Measurements from ENCODE around the gene SHH. TPM values are rescaled to one million over a fixed set of nuclear protein-coding genes. Genes with fewer than 3 reads are reported as not detected.

Gene SHH
- total and polyA plus RNA-seq, 2 experiments from 2014 or later: not detected

DNA sequence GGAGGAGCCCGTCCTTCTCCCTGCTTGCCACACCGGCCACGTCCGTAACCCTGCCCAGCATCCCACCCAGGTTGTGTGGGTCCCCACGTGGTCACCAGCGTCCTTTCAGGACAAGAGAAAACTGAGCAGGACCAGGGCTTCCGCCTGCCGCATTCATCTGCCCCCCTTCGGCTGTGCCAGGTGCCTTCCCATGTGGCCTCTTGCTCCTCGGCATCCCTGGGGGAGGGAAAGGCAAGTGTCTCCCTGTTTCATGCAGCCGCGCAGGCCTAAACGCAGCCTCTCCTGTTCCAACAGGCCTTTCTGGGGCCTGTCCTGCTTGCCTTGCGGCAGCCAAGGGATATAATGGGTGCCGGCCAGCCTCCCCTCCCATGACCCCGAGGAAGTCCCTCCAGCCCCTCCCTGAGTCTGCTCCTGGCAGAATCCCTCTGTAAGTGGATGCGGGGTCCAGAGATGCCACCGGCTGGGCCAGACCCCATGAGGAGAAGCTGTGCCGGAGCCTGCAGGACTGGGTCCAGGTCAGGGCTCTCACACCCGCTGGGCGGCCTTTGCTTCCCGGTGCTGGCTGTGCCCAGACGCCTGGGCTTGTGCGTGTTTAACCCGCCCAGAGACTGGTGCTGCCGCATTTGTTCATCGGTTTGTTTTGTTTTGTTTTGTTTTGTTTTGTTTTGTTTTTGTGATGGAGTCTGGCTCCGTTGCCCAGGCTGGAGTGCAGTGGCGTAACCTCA lies 23.1 kb downstream of the SHH start:
- H3K36me3 ChIP-seq (ENCODE audit: insufficient read depth): no peaks in the 10 kb centered on the region
- no peak overlapping the region for H3K4me3 ChIP-seq
- no peaks in the 10 kb centered on the region for H3K79me2 ChIP-seq (replicated peaks; ENCODE audit: insufficient read depth)
- TF ChIP-seq, protein P1, sequence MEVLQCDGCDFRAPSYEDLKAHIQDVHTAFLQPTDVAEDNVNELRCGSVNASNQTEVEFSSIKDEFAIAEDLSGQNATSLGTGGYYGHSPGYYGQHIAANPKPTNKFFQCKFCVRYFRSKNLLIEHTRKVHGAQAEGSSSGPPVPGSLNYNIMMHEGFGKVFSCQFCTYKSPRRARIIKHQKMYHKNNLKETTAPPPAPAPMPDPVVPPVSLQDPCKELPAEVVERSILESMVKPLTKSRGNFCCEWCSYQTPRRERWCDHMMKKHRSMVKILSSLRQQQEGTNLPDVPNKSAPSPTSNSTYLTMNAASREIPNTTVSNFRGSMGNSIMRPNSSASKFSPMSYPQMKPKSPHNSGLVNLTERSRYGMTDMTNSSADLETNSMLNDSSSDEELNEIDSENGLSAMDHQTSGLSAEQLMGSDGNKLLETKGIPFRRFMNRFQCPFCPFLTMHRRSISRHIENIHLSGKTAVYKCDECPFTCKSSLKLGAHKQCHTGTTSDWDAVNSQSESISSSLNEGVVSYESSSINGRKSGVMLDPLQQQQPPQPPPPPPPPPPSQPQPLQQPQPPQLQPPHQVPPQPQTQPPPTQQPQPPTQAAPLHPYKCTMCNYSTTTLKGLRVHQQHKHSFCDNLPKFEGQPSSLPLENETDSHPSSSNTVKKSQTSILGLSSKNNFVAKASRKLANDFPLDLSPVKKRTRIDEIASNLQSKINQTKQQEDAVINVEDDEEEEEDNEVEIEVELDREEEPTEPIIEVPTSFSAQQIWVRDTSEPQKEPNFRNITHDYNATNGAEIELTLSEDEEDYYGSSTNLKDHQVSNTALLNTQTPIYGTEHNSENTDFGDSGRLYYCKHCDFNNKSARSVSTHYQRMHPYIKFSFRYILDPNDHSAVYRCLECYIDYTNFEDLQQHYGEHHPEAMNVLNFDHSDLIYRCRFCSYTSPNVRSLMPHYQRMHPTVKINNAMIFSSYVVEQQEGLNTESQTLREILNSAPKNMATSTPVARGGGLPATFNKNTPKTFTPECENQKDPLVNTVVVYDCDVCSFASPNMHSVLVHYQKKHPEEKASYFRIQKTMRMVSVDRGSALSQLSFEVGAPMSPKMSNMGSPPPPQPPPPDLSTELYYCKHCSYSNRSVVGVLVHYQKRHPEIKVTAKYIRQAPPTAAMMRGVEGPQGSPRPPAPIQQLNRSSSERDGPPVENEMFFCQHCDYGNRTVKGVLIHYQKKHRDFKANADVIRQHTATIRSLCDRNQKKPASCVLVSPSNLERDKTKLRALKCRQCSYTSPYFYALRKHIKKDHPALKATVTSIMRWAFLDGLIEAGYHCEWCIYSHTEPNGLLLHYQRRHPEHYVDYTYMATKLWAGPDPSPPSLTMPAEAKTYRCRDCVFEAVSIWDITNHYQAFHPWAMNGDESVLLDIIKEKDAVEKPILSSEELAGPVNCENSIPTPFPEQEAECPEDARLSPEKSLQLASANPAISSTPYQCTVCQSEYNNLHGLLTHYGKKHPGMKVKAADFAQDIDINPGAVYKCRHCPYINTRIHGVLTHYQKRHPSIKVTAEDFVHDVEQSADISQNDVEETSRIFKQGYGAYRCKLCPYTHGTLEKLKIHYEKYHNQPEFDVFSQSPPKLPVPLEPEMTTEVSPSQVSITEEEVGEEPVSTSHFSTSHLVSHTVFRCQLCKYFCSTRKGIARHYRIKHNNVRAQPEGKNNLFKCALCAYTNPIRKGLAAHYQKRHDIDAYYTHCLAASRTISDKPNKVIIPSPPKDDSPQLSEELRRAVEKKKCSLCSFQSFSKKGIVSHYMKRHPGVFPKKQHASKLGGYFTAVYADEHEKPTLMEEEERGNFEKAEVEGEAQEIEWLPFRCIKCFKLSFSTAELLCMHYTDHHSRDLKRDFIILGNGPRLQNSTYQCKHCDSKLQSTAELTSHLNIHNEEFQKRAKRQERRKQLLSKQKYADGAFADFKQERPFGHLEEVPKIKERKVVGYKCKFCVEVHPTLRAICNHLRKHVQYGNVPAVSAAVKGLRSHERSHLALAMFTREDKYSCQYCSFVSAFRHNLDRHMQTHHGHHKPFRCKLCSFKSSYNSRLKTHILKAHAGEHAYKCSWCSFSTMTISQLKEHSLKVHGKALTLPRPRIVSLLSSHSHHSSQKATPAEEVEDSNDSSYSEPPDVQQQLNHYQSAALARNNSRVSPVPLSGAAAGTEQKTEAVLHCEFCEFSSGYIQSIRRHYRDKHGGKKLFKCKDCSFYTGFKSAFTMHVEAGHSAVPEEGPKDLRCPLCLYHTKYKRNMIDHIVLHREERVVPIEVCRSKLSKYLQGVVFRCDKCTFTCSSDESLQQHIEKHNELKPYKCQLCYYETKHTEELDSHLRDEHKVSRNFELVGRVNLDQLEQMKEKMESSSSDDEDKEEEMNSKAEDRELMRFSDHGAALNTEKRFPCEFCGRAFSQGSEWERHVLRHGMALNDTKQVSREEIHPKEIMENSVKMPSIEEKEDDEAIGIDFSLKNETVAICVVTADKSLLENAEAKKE (CRISPR knock-in tag; IDR thresholded peaks at IDR 0.05): no peak
- TF ChIP-seq CREB1 (CRISPR knock-in tag; IDR thresholded peaks at IDR 0.05; ENCODE audit: low read depth): no peak
- no peak for TF ChIP-seq EZH2phosphoT487 (IDR thresholded peaks at IDR 0.05; ENCODE audit: unreplicated experiment)
- no peak for TF ChIP-seq EZH2 (IDR thresholded peaks at IDR 0.05; ENCODE audit: low read depth, unreplicated experiment)
- no peak for TF ChIP-seq POLR2AphosphoS5 (IDR thresholded peaks at IDR 0.05; ENCODE audit: low read depth)
- TF ChIP-seq CTCF (conservative IDR thresholded peaks at IDR 0.05; ENCODE audit: low read depth in 2 of 2): no peak
- TF ChIP-seq STAT1 (IDR thresholded peaks at IDR 0.05; ENCODE audit: unreplicated experiment): no peak
- no peak for TF ChIP-seq ZNF331 (CRISPR knock-in tag; IDR thresholded peaks at IDR 0.05; ENCODE audit: low read depth)
- TF ChIP-seq, protein P2, sequence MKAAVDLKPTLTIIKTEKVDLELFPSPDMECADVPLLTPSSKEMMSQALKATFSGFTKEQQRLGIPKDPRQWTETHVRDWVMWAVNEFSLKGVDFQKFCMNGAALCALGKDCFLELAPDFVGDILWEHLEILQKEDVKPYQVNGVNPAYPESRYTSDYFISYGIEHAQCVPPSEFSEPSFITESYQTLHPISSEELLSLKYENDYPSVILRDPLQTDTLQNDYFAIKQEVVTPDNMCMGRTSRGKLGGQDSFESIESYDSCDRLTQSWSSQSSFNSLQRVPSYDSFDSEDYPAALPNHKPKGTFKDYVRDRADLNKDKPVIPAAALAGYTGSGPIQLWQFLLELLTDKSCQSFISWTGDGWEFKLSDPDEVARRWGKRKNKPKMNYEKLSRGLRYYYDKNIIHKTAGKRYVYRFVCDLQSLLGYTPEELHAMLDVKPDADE (IDR thresholded peaks at IDR 0.05): no peak
- no peak for TF ChIP-seq JUNB (IDR thresholded peaks at IDR 0.05; ENCODE audit: unreplicated experiment)
- TF ChIP-seq REST (IDR thresholded peaks at IDR 0.05; ENCODE audit: unreplicated experiment): no peak
- no peak for TF ChIP-seq ZNF114 (CRISPR knock-in tag; IDR thresholded peaks at IDR 0.05)
- TF ChIP-seq NANOG (IDR thresholded peaks at IDR 0.05; ENCODE audit: borderline replicate concordance): no peak
- H3K4me3 Mint-ChIP-seq: no peak overlapping the region
- H3K36me3 Mint-ChIP-seq (ENCODE audit: low read depth): no peaks in the 10 kb centered on the region
- H3K9me2 ChIP-seq (ENCODE audit: insufficient read depth): no peaks in the 10 kb centered on the region
- H3K27me3 Mint-ChIP-seq (ENCODE audit: insufficient read depth, low read depth, poor library complexity): peaks cover 32% of the 10 kb centered on the region
- H3K27me3 ChIP-seq (ENCODE audit: insufficient read depth): peaks cover 23% of the 10 kb centered on the region
- no peak overlapping the region for H3K27ac ChIP-seq (ENCODE audit: low read depth)
- no peak for DNase-seq (ENCODE audit: low spot score)
- no peak for ATAC-seq
- no peak overlapping the region for H2AFZ ChIP-seq
- peaks cover 8% of the 10 kb centered on the region; the same call in 2 of the 3 replicates for H3K9me3 Mint-ChIP-seq
- no peaks in the 10 kb centered on the region for H3K4me1 ChIP-seq (ENCODE audit: insufficient read depth)
- no peaks in the 10 kb centered on the region for H3F3A ChIP-seq (replicated peaks; ENCODE audit: low read depth)
- no peaks in the 10 kb centered on the region for H4K20me1 ChIP-seq (replicated peaks; ENCODE audit: insufficient read depth)
- H3K27ac Mint-ChIP-seq: no peak overlapping the region
- peaks cover 2% of the 10 kb centered on the region; the same call in 1 of the 3 replicates for H3K4me1 Mint-ChIP-seq
- H3K4me2 ChIP-seq: no peak overlapping the region

Measured in GM23338 (cell line).